Measurements from ENCODE around the gene EHMT2.
"Not testable (repeated sequence)": the region's sequence is repeated elsewhere in the genome, so short reads cannot be mapped to it uniquely, and the experiment has no call there.

Gene EHMT2

GRCh38 chr6:31879143-31879542 lies 18.4 kb downstream of the EHMT2 start:
- no peaks in the 10 kb centered on the region for H3K27me3 Mint-ChIP-seq
- H3K4me1 Mint-ChIP-seq (ENCODE audit: low read depth in 2 of 2), result no peaks in the 10 kb centered on the region
- H3K4me3 Mint-ChIP-seq, result no peak overlapping the region
- no peak overlapping the region for H3K27ac Mint-ChIP-seq
- H3K36me3 Mint-ChIP-seq (ENCODE audit: insufficient read depth), result peaks cover 24% of the 10 kb centered on the region
- H3K9me3 Mint-ChIP-seq, result no peaks in the 10 kb centered on the region
- DNase-seq, result no peak
- ATAC-seq (replicated peaks), result no peak

- H3K9me3 Mint-ChIP-seq, result no peaks in the 10 kb centered on the region
- H3K4me1 Mint-ChIP-seq (ENCODE audit: low read depth in 2 of 2), result no peaks in the 10 kb centered on the region
- H3K4me3 Mint-ChIP-seq, result no peak within 1 kb of the TSS
- H3K27me3 Mint-ChIP-seq, result no peaks in the 10 kb centered on the region
- ATAC-seq (replicated peaks) (no peak), DNase-seq (no peak)
- peaks cover 24% of the 10 kb centered on the region for H3K36me3 Mint-ChIP-seq (ENCODE audit: insufficient read depth)
- peak within 1 kb of the TSS; percentile 28 to 77 for H3K27ac Mint-ChIP-seq
Observed at GRCh38 chr6:31878726-31879125, 18.8 kb downstream of the EHMT2 start, which contains the start of gene SLC44A4. TSS of gene SLC44A4 (minus strand) at chr6:31878997. CDS start at chr6:31878980, 17 bp downstream.

- no peaks in the 10 kb centered on the region for H3K27me3 Mint-ChIP-seq
- H3K4me3 Mint-ChIP-seq, result no peak overlapping the region
- DNase-seq, result no peak
- H3K27ac Mint-ChIP-seq, result peak overlapping the region; percentile 28 to 77
- no peaks in the 10 kb centered on the region for H3K4me1 Mint-ChIP-seq (ENCODE audit: low read depth in 2 of 2)
- H3K9me3 Mint-ChIP-seq, result no peaks in the 10 kb centered on the region
- no peak for ATAC-seq (replicated peaks)
- peaks cover 20% of the 10 kb centered on the region for H3K36me3 Mint-ChIP-seq (ENCODE audit: insufficient read depth)
Observed at GRCh38 chr6:31878222-31878621, 19.3 kb downstream of the EHMT2 start.

GRCh38 chr6:31877651-31878161 lies 19.8 kb downstream of the EHMT2 start:
- H3K4me3 Mint-ChIP-seq, result no peak overlapping the region
- ATAC-seq (replicated peaks) (no peak), DNase-seq (no peak)
- H3K4me1 Mint-ChIP-seq (ENCODE audit: low read depth in 2 of 2), result no peaks in the 10 kb centered on the region
- H3K36me3 Mint-ChIP-seq (ENCODE audit: insufficient read depth), result peaks cover 16% of the 10 kb centered on the region
- H3K27ac Mint-ChIP-seq, result peak overlapping the region; percentile 28 to 77
- H3K27me3 Mint-ChIP-seq, result no peaks in the 10 kb centered on the region
- H3K9me3 Mint-ChIP-seq, result no peaks in the 10 kb centered on the region

- Mint-ChIP-seq H3K4me3 (no peak overlapping the region), H3K9me3 (no peaks in the 10 kb centered on the region), H3K27me3 (no peaks in the 10 kb centered on the region), H3K36me3 (ENCODE audit: insufficient read depth) (peaks cover 15% of the 10 kb centered on the region), H3K27ac (peak overlapping the region in 1 of 2 donors; percentile 77), H3K4me1 (ENCODE audit: low read depth in 2 of 2) (no peaks in the 10 kb centered on the region)
- DNase-seq (no peak), ATAC-seq (replicated peaks) (no peak)
Observed at GRCh38 chr6:31877125-31877650, 20.3 kb downstream of the EHMT2 start.

- Mint-ChIP-seq H3K27ac (no peak overlapping the region), H3K9me3 (no peaks in the 10 kb centered on the region), H3K4me3 (no peak overlapping the region), H3K36me3 (ENCODE audit: insufficient read depth) (peaks cover 8% of the 10 kb centered on the region), H3K27me3 (peaks cover 0 to 3% of the 10 kb centered on the region in 2 donors), H3K4me1 (ENCODE audit: low read depth in 2 of 2) (peaks cover 0 to 4% of the 10 kb centered on the region in 2 donors)
- ATAC-seq (replicated peaks), result no peak
- DNase-seq, result no peak
Observed at GRCh38 chr6:31876357-31876756, 21.1 kb downstream of the EHMT2 start.

- no peak for DNase-seq
- no peak overlapping the region for H3K4me3 Mint-ChIP-seq
- no peaks in the 10 kb centered on the region for H3K9me3 Mint-ChIP-seq
- ATAC-seq (replicated peaks), result no peak
- peaks cover 0 to 8% of the 10 kb centered on the region in 2 donors for H3K27me3 Mint-ChIP-seq
- H3K36me3 Mint-ChIP-seq (ENCODE audit: insufficient read depth), result peaks cover 3% of the 10 kb centered on the region
- H3K27ac Mint-ChIP-seq, result peak overlapping the region in 1 of 2 donors; percentile 78
- H3K4me1 Mint-ChIP-seq (ENCODE audit: low read depth in 2 of 2), result peaks cover 2 to 4% of the 10 kb centered on the region in 2 donors
Observed at GRCh38 chr6:31875877-31876276, 21.6 kb downstream of the EHMT2 start.

- Mint-ChIP-seq H3K27me3 (peaks cover 0 to 11% of the 10 kb centered on the region in 2 donors), H3K27ac (peak overlapping the region in 1 of 2 donors; percentile 60), H3K4me1 (ENCODE audit: low read depth in 2 of 2) (peaks cover 2 to 4% of the 10 kb centered on the region in 2 donors), H3K4me3 (no peak overlapping the region), H3K9me3 (no peaks in the 10 kb centered on the region), H3K36me3 (ENCODE audit: insufficient read depth) (peaks cover 3% of the 10 kb centered on the region)
- DNase-seq, result no peak
- no peak for ATAC-seq (replicated peaks)
Observed at GRCh38 chr6:31874836-31875572, 22.5 kb downstream of the EHMT2 start.

GRCh38 chr6:31874084-31874670 lies 23.3 kb downstream of the EHMT2 start:
- Mint-ChIP-seq H3K27me3 (peaks cover 0 to 11% of the 10 kb centered on the region in 2 donors), H3K9me3 (no peaks in the 10 kb centered on the region), H3K27ac (peak overlapping the region in 1 of 2 donors; percentile 60), H3K4me1 (ENCODE audit: low read depth in 2 of 2) (peaks cover 2 to 4% of the 10 kb centered on the region in 2 donors), H3K36me3 (ENCODE audit: insufficient read depth) (no peaks in the 10 kb centered on the region), H3K4me3 (no peak overlapping the region)
- DNase-seq (no peak), ATAC-seq (replicated peaks) (no peak)

- H3K9me3 Mint-ChIP-seq, result no peaks in the 10 kb centered on the region
- H3K4me3 Mint-ChIP-seq, result no peak overlapping the region
- ATAC-seq (replicated peaks) (no peak), DNase-seq (no peak)
- H3K4me1 Mint-ChIP-seq (ENCODE audit: low read depth in 2 of 2), result peaks cover 2 to 4% of the 10 kb centered on the region in 2 donors
- H3K27me3 Mint-ChIP-seq, result peaks cover 0 to 11% of the 10 kb centered on the region in 2 donors
- no peak overlapping the region for H3K27ac Mint-ChIP-seq
- H3K36me3 Mint-ChIP-seq (ENCODE audit: insufficient read depth), result no peaks in the 10 kb centered on the region
Observed at GRCh38 chr6:31871046-31871659, 26.3 kb downstream of the EHMT2 start.

GRCh38 chr6:31870385-31870921 lies 27.0 kb downstream of the EHMT2 start:
- ATAC-seq (replicated peaks) (no peak), DNase-seq (no peak)
- Mint-ChIP-seq H3K9me3 (no peaks in the 10 kb centered on the region), H3K27me3 (peaks cover 0 to 11% of the 10 kb centered on the region in 2 donors), H3K4me1 (ENCODE audit: low read depth in 2 of 2) (peaks cover 2 to 4% of the 10 kb centered on the region in 2 donors), H3K36me3 (ENCODE audit: insufficient read depth) (no peaks in the 10 kb centered on the region), H3K27ac (no peak overlapping the region), H3K4me3 (no peak overlapping the region)

- DNase-seq (no peak), ATAC-seq (replicated peaks) (no peak)
- Mint-ChIP-seq H3K27ac (no peak overlapping the region), H3K27me3 (peaks cover 0 to 11% of the 10 kb centered on the region in 2 donors), H3K36me3 (ENCODE audit: insufficient read depth) (peaks cover 3% of the 10 kb centered on the region), H3K4me1 (ENCODE audit: low read depth in 2 of 2) (peaks cover 4 to 6% of the 10 kb centered on the region in 2 donors), H3K4me3 (no peak overlapping the region), H3K9me3 (no peaks in the 10 kb centered on the region)
Observed at GRCh38 chr6:31869343-31869742, 28.2 kb downstream of the EHMT2 start.

- H3K4me3 Mint-ChIP-seq; DNase-seq; H3K27ac Mint-ChIP-seq; ATAC-seq (replicated peaks); H3K36me3 Mint-ChIP-seq (ENCODE audit: insufficient read depth); H3K9me3 Mint-ChIP-seq: not testable (repeated sequence)
- peaks cover 0 to 11% of the 10 kb centered on the region in 2 donors for H3K27me3 Mint-ChIP-seq
- peaks cover 8 to 13% of the 10 kb centered on the region in 2 donors for H3K4me1 Mint-ChIP-seq (ENCODE audit: low read depth in 2 of 2)
Observed at GRCh38 chr6:31868658-31868971, 28.9 kb downstream of the EHMT2 start.

All from effector memory CD8-positive, alpha-beta T cell (primary cell).